Measurements from ENCODE around the gene ZNF296.

ZNF296 gene

DNA sequence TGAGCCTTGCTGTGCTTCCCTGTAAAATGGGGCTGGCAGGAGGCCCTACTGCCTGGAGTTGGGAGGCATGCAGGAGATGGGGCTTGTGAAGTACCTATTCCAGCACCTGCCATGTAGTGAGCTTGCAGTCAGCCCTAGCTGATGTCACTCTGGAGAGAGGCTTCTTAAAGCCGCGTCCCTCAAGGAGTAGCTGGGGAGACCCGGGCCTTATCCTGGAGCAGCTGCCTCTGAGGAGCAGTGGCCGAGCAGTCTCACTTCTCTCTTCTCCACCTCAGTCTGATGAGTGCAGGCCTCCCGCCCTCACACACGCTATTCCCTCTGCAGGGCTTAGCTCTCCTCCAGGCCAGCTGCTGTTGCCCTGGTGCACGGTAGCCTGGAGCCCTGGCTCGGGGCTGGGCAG is 19.4 kb downstream of the ZNF296 start:
- DNase-seq: no peak

DNA sequence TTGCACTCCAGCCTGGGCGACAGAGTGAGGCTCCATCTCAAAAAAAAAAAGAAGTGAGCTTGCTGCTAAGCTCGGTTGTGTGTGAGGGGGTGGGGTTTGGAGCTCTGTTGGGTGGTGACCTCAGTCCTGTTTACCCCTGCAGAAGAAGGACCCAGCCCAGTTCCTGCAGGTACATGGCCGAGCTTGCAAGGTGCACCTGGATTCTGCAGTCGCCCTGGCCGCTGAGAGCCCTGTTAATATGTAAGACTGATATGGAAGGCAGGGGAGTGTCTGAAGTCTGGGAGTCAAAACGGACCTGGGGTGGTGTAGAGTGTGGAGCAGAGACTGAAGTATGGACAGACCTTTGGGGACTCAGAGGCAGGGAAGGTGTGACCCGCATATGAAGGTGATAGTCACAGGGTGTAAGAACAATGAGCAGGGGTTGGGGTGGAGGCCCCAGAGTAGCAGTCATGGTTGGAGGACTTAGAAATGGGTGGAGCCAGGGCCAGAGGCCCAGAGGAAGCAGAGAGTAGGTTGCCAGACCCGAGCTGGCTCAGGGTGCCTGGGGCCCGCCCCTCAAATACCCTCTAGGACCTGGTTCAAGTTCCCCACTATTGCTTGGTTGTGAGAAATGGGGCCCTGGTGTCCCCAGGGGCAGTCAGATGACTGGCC is 24.2 kb downstream of the ZNF296 start:
- no peak for DNase-seq

DNA sequence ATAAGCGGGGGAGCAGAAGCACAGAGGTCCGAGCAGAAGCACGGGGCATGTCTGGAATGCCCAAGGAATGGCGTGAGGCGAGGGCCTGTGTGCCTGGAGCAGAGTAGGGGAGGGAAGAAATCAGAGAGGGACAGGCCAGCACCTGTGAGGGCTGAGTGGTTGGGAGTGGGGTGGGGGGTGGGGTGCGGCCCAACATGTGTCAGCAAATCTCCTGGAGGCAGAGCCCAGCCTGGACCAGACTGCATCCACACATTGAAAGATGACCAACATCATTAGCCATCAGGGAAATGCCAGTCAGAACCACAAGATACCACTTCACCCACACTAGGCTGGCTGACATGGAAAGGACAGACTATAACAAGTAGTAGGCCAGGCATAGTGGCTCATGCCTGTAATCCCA is 26.2 kb downstream of the ZNF296 start:
- no peak for DNase-seq

DNA sequence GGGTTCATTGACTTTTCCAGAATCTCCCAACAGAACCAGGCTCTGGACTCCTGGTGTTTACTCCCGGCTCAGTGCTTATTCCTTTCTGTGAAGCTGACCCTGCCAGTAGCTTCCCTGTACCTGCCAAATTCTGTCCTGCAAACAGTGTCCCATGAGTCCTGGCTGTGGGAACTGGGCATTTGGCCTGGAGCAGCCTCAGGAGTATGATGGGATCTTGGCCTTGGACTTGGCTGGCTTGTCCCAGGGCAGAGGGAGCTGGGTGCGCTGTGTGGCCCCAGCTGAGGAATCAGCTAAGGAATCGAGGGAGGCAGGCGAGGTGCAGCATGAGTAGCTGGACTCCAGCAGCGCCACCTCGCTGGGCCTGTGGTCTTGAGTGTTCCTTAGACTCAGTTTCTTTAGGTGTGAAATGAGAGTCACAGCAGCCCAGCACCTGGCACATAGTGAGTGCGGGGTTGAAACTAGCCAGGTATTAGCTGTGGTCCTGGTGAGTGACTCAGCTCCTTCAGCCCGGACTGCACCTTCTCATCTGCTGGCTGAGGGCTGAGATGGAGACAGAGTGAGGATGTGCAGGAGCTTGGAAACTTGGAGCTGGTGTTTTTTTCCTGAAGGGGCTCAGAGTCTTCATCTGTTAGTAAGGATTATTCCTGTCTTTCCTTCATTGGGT is 27.1 kb downstream of the ZNF296 start:
- no peak for DNase-seq

DNA sequence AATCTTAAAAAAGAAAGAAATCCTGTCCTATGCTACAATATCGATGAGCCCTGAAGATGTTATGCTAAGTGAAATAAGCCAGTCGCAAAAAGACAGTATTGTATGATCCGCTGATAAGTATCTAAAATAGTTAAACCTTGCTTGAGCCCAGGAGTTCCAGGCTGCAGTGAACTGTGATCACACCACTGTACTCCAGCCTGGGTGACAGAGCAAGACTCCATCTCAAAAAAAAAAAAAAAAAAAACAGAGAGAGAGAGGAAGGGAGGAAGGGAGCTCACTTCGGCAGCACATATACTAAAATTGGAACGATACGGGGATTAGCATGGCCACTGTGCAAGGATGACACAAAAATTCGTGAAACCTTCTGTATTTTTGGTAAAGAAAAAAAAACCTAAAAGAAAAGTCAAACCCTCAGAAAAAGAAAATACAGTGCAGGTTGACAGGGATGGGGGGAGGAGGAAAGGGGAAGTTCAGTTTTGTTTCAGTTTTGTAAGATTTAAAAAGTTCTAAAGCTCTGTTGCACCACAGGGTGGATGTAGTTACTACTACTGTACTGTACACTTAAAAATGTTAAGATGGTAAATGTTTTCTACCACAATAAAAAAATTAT is 29.0 kb downstream of the ZNF296 start:
- no peak for DNase-seq

DNA sequence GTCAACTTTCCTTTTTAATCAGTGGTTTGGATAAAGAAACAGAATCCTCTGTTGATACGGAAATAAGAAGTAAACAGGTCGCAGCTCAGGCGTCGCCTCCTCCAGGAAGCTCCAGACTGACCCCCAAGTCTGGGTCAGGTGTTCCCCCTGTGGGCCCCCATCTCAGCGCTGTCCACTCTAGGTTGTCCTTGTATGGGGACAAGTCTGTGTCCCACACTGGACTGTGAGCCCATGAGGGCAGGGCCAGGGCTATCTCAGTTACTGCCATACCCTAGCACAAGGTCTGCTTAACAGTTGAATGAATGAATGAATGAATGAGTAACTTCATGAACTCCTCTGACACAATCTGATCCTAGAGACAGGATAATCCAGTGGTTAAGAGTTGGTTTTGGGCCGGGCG is 29.9 kb downstream of the ZNF296 start:
- no peak for DNase-seq

DNA sequence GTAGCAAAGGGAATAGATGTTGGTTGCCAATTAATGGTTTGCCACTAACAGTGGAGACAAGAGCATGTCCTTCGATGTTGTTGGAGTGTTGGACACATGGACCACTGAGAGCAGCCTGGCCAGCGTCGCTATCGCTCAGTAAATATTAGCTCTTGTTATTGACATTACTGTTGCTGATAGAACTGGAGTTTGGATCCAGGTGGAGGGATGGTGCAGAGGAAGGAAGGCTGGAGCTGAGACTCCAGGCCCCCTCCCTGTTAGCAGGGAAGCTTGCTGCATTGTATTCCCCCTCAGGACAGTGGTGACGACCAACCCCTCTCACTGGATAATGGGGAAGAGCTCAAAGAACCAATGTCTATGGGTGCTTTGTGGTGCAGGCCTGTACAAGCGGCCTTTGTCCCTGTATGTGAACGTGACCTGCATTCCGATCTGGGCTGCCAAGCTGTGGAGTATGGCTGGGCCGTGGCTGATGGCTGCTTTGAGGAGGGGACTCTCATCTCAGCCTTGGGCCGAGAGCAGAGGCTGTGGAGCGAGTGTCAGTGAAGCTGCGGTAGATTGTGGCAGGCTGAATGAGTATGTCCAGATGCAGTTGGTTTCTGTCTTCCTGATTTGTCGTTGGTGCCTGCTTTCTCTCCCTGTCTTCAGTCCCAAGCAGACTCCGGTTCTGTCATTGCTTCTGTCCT is 30.5 kb downstream of the ZNF296 start:
- DNase-seq: no peak

DNA sequence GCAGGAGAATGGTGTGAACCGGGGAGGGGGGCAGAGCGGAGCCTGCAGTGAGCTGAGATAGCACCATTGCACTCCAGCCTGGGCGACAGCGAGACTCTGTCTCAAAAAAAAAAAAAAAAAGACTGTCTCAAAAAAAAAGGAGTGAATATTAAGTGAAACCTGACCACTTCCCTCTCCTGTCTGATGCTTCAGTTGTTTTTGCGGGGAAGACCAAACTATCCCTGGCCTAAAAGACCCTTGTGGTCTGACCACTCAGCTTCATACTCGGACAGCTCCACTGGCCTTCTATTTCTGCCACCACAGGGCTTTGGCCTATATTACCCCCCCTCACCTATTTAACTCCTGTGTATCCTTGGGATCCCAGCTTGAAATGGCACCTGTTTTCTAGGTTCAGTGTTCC is 35.2 kb downstream of the ZNF296 start:
- DNase-seq: no peak

DNA sequence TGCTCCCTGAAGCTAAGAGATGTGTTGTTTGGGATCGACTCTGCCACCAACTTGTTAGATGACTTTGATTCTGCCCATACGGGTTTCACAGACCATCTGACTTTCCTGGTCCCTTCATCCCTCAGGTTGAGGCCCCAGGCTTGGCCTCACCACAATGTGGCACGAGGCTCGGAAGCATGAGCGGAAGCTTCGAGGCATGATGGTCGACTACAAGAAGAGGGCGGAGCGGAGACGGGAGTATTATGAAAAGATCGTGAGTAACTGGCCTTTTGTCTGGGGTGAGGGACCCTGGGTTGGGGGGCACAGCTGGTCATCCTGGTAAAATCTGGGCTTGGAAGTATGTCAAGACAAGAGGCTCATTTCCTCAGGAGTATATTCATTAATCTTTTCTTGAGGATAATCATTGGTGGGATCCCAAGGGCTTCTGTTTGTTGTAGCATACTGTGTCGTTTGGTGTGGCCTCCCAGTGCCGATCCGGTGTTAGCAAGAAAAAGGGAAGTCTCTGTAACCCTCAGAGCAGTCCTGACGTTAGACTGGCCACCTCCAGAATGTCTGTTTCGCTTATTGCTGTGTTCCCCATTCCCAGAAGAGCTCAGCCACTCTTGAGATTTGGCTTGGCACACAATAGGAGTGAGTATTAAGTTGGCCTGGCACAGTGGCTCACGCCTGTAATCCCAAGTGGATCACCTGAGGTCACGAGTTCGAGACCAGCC is 36.1 kb downstream of the ZNF296 start:
- DNase-seq: no peak

DNA sequence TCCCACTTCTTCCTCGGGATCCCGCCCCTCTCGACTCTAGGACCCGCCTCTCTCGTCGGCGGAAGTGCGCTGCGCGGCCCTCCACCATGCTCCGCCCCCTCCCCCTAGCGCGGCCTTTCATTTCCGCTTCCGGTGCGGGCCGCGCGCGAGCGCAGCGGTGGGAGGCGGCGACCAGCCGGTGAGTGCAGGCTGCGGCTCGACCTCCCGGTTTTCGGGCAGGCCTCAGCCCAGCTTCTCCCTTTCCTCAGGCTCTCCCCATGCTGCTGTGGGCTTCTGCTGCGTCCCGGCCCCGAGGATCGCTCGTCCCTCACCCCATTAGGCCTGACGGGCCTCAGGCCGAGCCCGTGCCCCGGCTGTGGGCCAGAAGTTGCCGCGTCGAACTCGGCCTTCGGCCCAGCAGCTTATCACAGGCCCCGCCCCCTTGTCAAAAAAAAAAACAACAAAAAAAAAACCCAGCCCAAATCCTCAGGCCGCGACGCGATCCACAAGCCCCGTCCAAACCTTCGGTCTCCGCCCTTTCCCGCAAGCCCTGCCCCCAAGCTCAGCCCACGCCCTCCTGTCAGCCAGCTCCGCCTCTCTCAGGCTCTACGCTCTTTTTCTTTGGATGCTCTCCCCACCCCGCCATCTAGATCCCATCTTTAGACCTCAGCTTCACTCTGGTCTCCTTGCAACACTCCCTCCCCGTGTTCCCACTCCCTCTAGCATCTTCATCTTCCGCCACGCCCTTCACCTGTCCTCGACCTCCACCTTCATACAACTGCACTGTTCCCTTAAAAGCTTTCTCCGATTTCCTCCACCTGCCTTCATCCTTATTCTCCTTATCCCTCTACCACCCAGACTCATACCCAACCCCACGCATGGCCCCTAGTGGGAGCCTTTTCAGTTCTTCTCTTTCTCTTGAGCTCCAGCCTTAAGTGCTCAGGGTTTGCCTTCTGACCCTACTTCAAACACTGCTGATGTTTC is 37.1 kb downstream of the ZNF296 start, which contains the start of gene CLASRP:
CLASRP (plus strand) TSS at position 115 of the 963 bp plus-strand sequence. CDS start 1,168 bp downstream, outside the sequence.
- peak; percentile 87 for DNase-seq

DNA sequence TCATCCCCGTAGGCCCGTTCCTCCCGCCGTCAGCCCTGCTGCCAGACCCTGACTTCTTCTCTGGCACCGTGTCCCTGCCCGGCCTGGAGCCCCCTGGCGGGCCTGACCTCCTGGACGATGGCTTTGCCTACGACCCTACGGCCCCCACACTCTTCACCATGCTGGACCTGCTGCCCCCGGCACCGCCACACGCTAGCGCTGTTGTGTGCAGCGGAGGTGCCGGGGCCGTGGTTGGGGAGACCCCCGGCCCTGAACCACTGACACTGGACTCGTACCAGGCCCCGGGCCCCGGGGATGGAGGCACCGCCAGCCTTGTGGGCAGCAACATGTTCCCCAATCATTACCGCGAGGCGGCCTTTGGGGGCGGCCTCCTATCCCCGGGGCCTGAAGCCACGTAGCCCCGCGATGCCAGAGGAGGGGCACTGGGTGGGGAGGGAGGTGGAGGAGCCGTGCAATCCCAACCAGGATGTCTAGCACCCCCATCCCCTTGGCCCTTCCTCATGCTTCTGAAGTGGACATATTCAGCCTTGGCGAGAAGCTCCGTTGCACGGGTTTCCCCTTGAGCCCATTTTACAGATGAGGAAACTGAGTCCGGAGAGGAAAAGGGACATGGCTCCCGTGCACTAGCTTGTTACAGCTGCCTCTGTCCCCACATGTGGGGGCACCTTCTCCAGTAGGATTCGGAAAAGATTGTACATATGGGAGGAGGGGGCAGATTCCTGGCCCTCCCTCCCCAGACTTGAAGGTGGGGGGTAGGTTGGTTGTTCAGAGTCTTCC is 38.7 kb downstream of the ZNF296 start:
- DNase-seq: no peak

DNA sequence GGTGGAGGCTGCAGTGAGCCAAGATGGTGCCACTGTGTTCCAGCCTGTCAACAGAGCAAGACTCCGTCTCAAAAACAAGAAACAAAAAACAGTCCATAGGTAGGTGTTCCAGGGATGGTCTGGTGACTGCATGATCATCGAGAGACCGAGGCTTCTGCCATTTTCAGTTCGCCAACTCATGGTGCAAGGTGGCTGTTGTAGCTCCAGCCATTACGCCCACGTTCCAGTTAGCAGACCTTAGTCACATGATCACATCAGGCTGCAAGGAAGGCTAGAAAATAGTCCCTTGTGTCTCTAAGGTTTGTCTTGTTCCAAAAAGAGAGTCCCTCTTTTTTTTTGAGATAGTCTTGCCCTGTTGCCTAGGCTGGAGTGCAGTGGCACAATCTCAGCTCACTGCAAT is 40.5 kb downstream of the ZNF296 start:
- no peak for DNase-seq

DNA sequence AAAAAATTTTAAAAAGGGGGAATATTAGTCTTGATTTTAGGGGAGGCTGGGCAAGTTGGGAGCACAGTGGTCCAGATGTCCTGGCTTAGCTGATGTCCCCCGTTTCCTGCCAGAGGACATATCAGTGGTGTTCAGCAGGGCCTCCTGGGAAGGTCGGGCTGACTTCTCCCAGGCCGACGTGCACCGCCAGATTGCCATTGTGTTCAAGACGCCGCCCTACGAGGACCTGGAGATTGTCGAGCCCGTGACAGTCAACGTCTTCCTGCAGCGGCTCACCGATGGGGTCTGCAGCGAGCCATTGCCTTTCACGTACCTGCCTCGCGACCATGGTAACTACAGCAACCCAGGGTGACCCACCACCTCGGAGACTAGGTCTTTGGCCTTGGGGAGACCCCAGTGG is 43.9 kb downstream of the ZNF296 start:
- DNase-seq: no peak

DNA sequence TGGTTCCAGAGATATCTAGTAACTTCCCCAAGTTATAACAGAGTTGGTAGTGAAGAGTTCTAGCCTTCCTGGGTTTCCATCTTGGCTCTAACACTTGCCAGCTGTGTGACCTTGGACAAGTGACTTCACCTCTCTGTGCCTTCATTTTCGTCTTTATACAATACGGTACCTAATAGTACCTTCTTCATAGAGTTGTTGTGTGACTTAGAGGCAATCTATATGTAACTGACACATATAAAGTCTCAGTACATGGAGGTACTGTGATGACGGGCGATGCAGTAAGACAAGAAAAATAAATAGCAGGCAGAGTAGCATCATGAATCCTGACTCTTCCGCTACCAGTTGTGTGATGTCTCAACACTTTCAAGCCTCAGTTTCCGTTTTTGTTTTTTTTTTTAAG is 45.5 kb downstream of the ZNF296 start:
- no peak for DNase-seq

DNA sequence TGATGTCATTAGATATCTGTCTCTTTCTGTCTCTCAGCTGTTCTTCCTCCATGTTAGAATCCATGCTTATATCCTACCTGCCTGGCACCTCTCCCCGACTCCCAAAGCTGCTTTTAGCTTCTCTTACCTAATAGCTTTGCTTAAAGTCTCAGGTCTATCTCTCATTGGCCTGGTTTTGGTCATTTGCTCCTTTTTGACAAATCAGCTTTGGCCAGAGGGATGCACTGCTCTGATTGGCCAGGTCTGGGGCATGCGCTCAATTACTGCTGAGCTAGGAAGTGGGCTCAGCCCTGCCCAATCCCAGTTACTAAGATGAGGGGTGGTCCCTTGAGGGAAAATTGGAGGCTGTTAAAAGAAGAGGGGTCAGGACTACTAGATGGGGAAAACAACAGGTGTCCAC is 48.9 kb downstream of the ZNF296 start:
- DNase-seq: no peak

DNA sequence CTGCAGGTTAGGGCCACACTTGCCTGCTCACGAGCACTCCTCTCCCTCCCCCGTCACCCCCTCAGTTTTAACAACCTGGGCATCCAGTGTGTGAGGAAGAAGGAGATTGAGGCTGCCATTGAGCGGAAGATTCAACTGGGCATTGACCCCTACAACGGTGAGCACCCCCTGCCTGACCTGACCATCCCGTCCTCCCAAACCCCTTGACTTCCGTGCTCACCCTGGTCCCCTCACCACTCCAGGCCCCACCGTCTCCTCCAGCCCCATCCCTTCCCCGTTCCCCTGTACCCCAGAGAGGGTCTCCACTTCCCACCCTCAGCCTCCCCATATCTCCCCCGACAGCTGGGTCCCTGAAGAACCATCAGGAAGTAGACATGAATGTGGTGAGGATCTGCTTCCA is 51.0 kb downstream of the ZNF296 start:
- DNase-seq: no peak

DNA sequence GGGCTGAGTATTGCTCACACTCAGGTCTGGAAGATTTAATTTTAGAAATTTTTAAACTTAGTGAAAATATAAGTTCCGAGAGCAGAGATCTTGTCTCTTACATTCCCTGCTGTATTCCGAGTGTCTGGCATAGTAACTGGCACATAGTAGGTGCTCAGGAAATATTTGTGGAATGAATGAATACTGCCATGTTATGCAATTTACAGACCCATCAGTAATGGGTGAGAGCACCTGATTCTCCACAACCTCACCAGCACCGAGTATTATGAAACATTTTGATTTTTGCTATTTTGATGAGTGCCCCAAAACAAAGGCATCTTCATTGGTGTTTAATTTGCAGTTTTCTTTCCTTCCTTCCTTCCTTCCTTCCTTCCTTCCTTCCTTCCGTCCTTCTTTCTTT is 53.2 kb downstream of the ZNF296 start:
- no peak for DNase-seq

DNA sequence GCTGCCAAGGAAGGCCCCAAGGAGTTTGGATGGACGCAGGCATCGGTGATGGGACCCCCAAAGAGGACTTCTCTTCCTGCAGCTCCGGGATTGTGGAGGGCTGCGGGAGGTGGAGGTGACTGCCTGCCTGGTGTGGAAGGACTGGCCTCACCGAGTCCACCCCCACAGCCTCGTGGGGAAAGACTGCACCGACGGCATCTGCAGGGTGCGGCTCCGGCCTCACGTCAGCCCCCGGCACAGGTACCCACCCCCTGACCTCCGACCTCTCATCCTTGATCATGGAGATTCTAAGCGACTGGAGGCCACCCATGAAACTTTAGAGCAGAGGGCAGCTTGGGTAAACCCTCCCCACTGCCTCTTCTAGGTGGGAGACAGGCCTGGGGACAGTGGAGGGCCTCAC is 54.3 kb downstream of the ZNF296 start:
- no peak for DNase-seq
